Activated CD4-positive, alpha-beta memory T cell treated with anti-CD3 and anti-CD28 coated beads, Interleukin-2, amount 10 ng/mL, durations not matched to agents 7 days and 5 days (primary cell): ENCODE results near the gene FSTL5. TPM values are rescaled to one million over a fixed set of nuclear protein-coding genes. Genes with fewer than 3 reads are reported as not detected.

Experiments
- CTCF ChIA-PET: fragments of 350-600 bp; sonication (Branson Sonifier 250); formaldehyde crosslinking; loops from one replicate; lab custom pipeline; 2021; ENCODE audit warnings: antibody characterized with exemption, inconsistent platforms; lab: Charles Lee
- POLR2A ChIA-PET: fragments of 350-600 bp; sonication (Branson Sonifier 250); formaldehyde crosslinking; loops from one replicate; lab custom pipeline; 2021; ENCODE audit warnings: antibody characterized with exemption; lab: Charles Lee
- DNase-seq: peaks from one replicate; pipeline ENCODE4 v3.0.0-alpha.2; 2020
- H3K27ac Mint-ChIP-seq: one replicate; pipeline ENCODE4 v1.8.0; 2021; ENCODE audit warnings: mild to moderate bottlenecking, mixed read lengths
- H3K27me3 Mint-ChIP-seq: one replicate; pipeline ENCODE4 v1.8.0; 2021; ENCODE audit warnings: mixed read lengths
- H3K36me3 Mint-ChIP-seq: one replicate; pipeline ENCODE4 v1.8.0; 2021; ENCODE audit warnings: low read depth, mixed read lengths
- H3K4me1 Mint-ChIP-seq: one replicate; pipeline ENCODE4 v1.8.0; 2021; ENCODE audit warnings: mixed read lengths
- H3K4me3 Mint-ChIP-seq: one replicate; pipeline ENCODE4 v1.8.0; 2021; ENCODE audit warnings: mild to moderate bottlenecking, mixed read lengths
- H3K9me3 Mint-ChIP-seq: one replicate; pipeline ENCODE4 v1.8.0; 2021; ENCODE audit warnings: mixed read lengths
- total RNA-seq, 2 experiments: library from RNA; stranded (reverse); gene quantifications; one replicate each; pipeline ENCODE4 v1.2.3, GENCODE V29; 2021

The FSTL5 gene
- total RNA-seq, 2 experiments from 2014 or later = not detected

GRCh38 chr4:161601011-161601410 is 562.8 kb downstream of the FSTL5 start:
- H3K4me1 Mint-ChIP-seq = no peaks in the 10 kb centered on the region
- H3K36me3 Mint-ChIP-seq = no peaks in the 10 kb centered on the region
- no peak for DNase-seq
- POLR2A ChIA-PET = no interaction called here
- peaks cover 6% of the 10 kb centered on the region for H3K9me3 Mint-ChIP-seq
- CTCF ChIA-PET = interaction anchor here (0.5 kb wide), 1 partner anchor 34 kb away, joined by 3 read pairs; no protein-coding TSS in a partner anchor
- H3K4me3 Mint-ChIP-seq = no peak overlapping the region
- H3K27ac Mint-ChIP-seq = no peak overlapping the region
- no peaks in the 10 kb centered on the region for H3K27me3 Mint-ChIP-seq

DNA sequence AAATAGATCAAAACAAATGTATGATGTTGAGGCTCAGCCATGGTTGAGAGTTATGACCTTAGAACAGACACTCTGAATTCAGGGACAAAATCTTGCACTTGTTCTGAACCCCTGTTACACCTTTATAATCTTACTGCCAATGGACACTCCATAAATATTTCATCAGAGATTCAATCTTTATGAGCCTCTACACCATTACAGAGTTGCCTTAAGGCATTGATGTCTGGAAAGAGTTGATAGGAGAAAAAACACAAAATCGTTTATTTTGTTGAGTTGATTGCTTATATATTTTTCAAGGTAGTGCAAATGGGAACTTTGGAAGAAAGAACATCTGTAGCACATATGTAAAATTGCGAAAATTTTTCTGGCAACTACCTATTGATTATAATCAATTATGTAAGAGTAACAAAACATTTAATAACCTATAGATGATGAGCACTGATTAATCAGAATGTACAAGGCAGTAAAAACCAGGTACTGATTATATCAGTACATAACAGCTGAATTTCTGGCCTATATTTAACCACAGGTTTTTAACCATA is 568.5 kb downstream of the FSTL5 start:
- Mint-ChIP-seq H3K4me1 (no peaks in the 10 kb centered on the region), H3K4me3 (no peak overlapping the region), H3K9me3 (peaks cover 7% of the 10 kb centered on the region), H3K27ac (no peak overlapping the region), H3K36me3 (no peaks in the 10 kb centered on the region), H3K27me3 (no peaks in the 10 kb centered on the region)
- ChIA-PET POLR2A (no interaction called here), CTCF (no interaction called here)
- DNase-seq = no peak

DNA sequence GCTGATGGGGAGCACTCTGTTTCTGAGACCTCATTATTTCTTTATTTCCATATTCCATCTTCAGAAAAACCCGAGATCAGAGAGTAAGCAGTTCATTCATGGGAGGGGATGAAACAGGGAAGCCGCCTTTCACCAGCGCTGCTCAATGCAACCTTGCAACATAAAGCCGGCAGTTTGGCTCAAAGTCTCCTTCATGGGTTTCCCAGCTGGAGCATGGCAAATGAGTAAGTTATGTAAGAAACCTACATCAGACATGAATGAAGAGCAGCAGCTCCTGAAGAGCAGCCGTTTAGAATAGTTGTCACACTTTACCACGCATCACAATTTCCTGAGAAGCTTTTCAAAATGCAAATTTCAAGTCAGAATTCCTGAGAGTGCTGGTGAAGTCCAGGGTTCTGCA is 578.8 kb downstream of the FSTL5 start:
- POLR2A ChIA-PET = no interaction called here
- H3K27me3 Mint-ChIP-seq = no peaks in the 10 kb centered on the region
- CTCF ChIA-PET = no interaction called here
- no peak overlapping the region for H3K4me3 Mint-ChIP-seq
- H3K9me3 Mint-ChIP-seq = peaks cover 6% of the 10 kb centered on the region
- no peaks in the 10 kb centered on the region for H3K4me1 Mint-ChIP-seq
- H3K36me3 Mint-ChIP-seq = no peaks in the 10 kb centered on the region
- no peak overlapping the region for H3K27ac Mint-ChIP-seq
- DNase-seq = no peak

DNA sequence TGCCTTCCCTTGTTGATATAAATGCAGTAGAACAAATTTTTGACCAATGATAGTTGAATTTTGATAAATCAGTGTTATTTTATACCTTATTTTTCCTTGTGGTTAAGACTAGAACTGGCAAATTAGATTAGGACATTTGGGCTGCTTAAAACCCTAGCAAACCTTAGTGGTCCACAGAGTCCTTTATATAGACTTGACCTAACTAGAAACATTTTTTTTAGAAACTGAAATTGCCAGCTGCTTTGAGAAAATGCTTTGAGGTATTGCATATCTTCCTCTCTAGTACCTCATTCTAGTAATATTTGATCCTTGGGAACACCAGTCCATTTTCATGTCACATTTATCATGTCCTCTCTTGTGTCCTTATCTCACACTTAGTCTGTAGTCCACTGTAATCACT is 580.3 kb downstream of the FSTL5 start:
- ChIA-PET CTCF (no interaction called here), POLR2A (no interaction called here)
- Mint-ChIP-seq H3K36me3 (no peaks in the 10 kb centered on the region), H3K27me3 (no peaks in the 10 kb centered on the region), H3K4me1 (no peaks in the 10 kb centered on the region), H3K27ac (no peak overlapping the region), H3K9me3 (peaks cover 2% of the 10 kb centered on the region), H3K4me3 (no peak overlapping the region)
- no peak for DNase-seq

DNA sequence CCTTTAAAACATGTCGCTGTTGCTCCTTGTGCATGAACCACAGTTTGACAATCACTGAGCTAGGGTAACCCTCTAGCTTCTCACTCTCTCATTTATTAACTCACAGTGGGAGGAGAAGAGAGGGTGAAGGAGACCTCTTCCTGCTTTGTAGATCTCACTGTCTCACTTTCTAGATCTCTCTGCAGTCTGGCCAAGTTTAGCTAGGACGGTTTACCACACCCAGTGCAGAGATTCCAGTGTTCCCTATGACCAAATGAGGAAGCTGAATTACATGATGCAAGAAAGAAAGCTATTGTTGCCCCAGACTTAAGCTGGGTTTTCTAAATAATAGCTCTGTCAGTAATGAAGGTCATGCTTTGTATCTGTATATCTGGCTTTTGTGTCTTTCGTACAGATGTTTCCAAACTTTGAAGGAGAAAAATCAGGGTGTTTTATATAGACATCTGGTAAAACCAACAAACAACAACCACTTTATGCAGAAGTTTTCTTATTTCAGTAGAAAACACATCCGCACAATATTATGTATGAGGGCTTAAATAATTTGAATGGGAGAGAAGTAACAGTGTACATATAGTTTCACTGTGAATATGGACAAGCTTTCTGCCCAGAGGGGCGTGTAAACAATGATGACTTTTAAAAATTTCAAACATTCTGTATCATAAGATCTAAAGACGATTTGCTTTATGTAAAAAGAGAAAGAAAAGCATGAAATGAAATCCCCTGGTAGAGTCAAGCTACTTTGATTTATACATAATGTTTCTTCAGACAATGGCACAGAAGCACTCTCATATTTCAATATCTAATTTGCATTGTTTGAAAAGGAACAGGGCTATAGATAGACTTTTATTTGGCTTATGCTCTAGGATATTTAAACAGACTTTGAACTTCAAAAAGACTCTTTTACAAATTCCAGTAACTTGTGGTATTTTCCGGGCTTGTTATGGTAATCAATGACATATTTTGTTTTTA is 582.3 kb downstream of the FSTL5 start:
- Mint-ChIP-seq H3K4me1 (no peaks in the 10 kb centered on the region), H3K27me3 (no peaks in the 10 kb centered on the region), H3K36me3 (no peaks in the 10 kb centered on the region), H3K9me3 (peaks cover 5% of the 10 kb centered on the region), H3K27ac (no peak overlapping the region), H3K4me3 (no peak overlapping the region)
- ChIA-PET CTCF (no interaction called here), POLR2A (no interaction called here)
- DNase-seq = no peak

- CTCF ChIA-PET = no interaction called here
- Mint-ChIP-seq H3K36me3 (no peaks in the 10 kb centered on the region), H3K27ac (no peak overlapping the region)
These were observed 586.1 kb downstream of the FSTL5 start for GRCh38 chr4:161577579-161578301.

DNA sequence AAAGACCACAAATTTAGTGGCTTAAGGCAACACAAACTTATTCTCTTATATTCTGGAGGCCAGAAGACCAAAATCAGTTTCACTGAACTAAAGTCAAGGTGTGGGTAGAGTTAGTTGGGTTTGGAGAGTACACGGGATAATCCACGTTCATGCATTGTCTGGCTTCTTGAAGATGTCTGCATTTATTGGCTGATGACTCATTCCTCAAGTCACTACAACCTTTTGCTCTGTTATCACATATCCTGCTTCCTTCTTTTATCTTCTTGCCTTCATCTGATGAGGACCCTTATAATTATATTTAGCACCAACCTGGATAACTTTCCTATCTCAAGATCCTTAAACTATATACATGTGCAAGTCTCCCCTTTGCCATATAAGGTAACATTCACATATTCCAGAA is 590.0 kb downstream of the FSTL5 start:
- Mint-ChIP-seq H3K27me3 (no peaks in the 10 kb centered on the region), H3K9me3 (peaks cover 9% of the 10 kb centered on the region), H3K27ac (no peak overlapping the region), H3K36me3 (no peaks in the 10 kb centered on the region), H3K4me3 (no peak overlapping the region), H3K4me1 (no peaks in the 10 kb centered on the region)
- no peak for DNase-seq
- POLR2A ChIA-PET = no interaction called here
- CTCF ChIA-PET = no interaction called here

More at GRCh38 chr4:161577579-161578301, 586.1 kb downstream of the FSTL5 start:
- POLR2A ChIA-PET = no interaction called here
- Mint-ChIP-seq H3K4me3 (no peak overlapping the region), H3K27me3 (no peaks in the 10 kb centered on the region), H3K4me1 (no peaks in the 10 kb centered on the region), H3K9me3 (peaks cover 11% of the 10 kb centered on the region)
- no peak for DNase-seq

- Mint-ChIP-seq H3K9me3 (peaks cover 2% of the 10 kb centered on the region), H3K27me3 (no peaks in the 10 kb centered on the region), H3K36me3 (no peaks in the 10 kb centered on the region), H3K4me1 (no peaks in the 10 kb centered on the region), H3K27ac (no peak overlapping the region), H3K4me3 (no peak overlapping the region)
- CTCF ChIA-PET = no interaction called here
- POLR2A ChIA-PET = no interaction called here
- DNase-seq = no peak
These were observed 599.5 kb downstream of the FSTL5 start for GRCh38 chr4:161564230-161564834.

DNA sequence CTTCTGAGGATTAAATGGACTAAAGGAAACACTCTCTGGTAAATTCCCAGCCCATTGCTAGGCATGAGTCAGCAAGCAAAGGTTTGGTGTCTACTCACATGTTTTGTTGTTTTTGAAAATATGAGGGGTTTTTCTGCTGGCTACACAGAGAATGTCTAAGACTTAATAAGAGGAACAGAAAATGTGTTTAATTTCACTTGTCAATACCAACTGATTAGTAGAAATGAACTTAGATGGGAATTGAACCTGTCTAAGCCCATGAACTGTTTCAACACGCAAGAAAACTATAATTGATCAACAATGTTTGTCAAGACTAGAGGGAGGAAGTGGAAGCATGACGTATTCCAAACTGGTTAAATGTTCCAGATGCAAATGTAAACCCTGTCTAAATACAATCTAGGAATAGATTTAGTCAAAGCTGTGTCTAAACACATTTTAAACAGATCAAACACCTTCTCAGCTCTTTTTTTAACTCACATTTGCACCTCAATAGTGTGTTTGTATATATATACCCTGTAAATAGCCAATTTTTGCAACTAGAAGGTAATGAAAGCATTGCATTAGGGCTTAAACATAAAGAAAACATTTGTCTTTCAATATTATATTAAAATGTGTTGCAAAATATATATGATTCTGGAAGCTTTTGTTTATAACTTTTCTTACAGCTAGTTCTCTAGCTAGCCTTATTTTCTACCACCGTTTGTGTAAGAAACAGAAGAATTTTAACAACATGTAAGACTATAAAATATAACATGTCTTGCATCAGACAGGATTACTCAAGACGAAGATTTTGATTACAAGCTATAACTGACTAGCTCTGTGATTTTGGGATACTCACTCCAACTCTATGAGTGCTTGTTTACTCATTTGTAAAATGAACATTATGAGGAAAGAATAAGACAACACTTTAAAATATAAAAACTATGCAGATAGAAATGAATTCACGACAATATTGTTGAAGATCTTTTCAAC is 607.8 kb downstream of the FSTL5 start:
- Mint-ChIP-seq H3K9me3 (no peaks in the 10 kb centered on the region), H3K4me1 (no peaks in the 10 kb centered on the region), H3K27ac (no peak overlapping the region), H3K27me3 (no peaks in the 10 kb centered on the region), H3K4me3 (no peak overlapping the region), H3K36me3 (no peaks in the 10 kb centered on the region)
- DNase-seq = no peak
- CTCF ChIA-PET = no interaction called here
- POLR2A ChIA-PET = no interaction called here

DNA sequence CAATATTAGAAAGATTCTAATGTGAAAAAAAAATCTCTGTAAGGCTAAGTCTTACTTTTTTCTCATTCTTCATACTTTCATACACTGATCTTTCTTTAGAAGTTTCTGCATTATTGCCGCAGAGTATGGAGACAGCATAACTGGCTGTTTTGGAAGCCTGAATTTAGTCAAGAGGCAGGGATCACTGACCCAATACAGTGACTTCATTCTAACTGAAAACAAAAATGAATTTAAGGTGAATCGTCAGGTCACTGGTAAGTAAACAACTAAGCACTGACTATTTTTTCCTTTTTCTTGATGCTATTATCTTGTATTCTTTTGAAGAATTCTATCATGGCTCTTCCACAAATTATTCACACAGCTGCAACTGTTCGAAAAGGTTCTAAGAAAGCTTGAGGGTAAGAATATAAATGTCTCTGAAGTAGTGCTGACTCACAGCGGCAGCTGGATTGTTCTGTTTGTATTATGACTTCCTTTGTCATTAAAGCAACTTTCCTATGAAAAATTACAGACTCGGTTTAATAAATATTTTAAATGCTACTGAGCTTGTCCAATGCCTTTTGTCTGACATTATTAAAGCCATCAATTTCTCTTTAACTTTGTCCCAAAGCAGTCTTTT is 609.3 kb downstream of the FSTL5 start:
- H3K27ac Mint-ChIP-seq = no peak overlapping the region
- H3K9me3 Mint-ChIP-seq = no peaks in the 10 kb centered on the region
- CTCF ChIA-PET = no interaction called here
- DNase-seq = no peak
- H3K36me3 Mint-ChIP-seq = no peaks in the 10 kb centered on the region
- POLR2A ChIA-PET = no interaction called here
- H3K4me3 Mint-ChIP-seq = no peak overlapping the region
- H3K27me3 Mint-ChIP-seq = no peaks in the 10 kb centered on the region
- no peaks in the 10 kb centered on the region for H3K4me1 Mint-ChIP-seq

GRCh38 chr4:161546902-161547301 is 616.9 kb downstream of the FSTL5 start:
- Mint-ChIP-seq H3K27ac (no peak overlapping the region), H3K4me3 (no peak overlapping the region), H3K27me3 (no peaks in the 10 kb centered on the region), H3K9me3 (peaks cover 2% of the 10 kb centered on the region), H3K36me3 (no peaks in the 10 kb centered on the region), H3K4me1 (no peaks in the 10 kb centered on the region)
- ChIA-PET POLR2A (no interaction called here), CTCF (no interaction called here)
- DNase-seq = no peak

DNA sequence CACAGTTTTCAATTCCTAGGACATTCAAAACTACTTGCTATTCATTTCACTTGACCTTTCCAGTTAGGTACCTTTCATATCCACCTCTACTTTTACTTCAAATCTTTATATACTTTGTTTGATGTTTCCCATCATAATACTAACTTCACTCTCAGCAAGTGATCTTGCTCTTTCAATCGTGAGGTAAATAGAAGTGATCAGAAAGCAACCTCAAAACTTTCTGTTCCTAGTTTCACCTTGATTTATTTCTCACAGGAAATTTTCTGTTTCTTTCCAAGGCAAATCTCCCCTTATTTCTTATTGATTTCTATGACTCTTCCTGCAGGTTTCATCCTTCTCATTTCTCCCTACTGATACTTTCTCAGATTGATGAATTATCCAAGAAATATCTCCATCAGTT is 623.5 kb downstream of the FSTL5 start:
- Mint-ChIP-seq H3K27me3 (no peaks in the 10 kb centered on the region), H3K4me3 (no peak overlapping the region), H3K4me1 (no peaks in the 10 kb centered on the region), H3K27ac (no peak overlapping the region), H3K9me3 (peaks cover 7% of the 10 kb centered on the region), H3K36me3 (no peaks in the 10 kb centered on the region)
- CTCF ChIA-PET = no interaction called here
- POLR2A ChIA-PET = no interaction called here
- DNase-seq = no peak
